Pulmonary artery endothelial cell (primary cell): Measurements from ENCODE around the gene MAST3. TPM values are rescaled to one million over a fixed set of nuclear protein-coding genes. Genes with fewer than 3 reads are reported as not detected.
"Not testable (repeated sequence)": the region's sequence is repeated elsewhere in the genome, so short reads cannot be mapped to it uniquely, and the experiment has no call there.

ENCODE experiments used
- DNase-seq: peaks from one replicate; pipeline ENCODE4 v3.0.0-alpha.2; 2011; ENCODE audit warnings: low read depth, low spot score
- total RNA-seq: library from RNA; depleted of rRNA; stranded (reverse); fragments of >200 nt; gene quantifications from 2 replicates; pipeline ENCODE4 v1.2.3, GENCODE V29; 2014

The MAST3 gene
- total RNA-seq, 1 donor from 2014 or later = 0.92 TPM

- DNase-seq = no peak
These were observed 10.9 kb upstream of the MAST3 start, which contains the start of gene IL12RB1 for GRCh38 chr19:18086590-18087138. IL12RB1 (minus strand) TSS chr19:18086934; CDS start chr19:18086823, 111 bp downstream.

GRCh38 chr19:18089096-18089541 is 8.5 kb upstream of the MAST3 start:
- DNase-seq = not testable (repeated sequence)

- DNase-seq = no peak
These were observed 7.9 kb upstream of the MAST3 start for GRCh38 chr19:18089726-18090125.

- no peak for DNase-seq
These were observed 6.9 kb upstream of the MAST3 start for GRCh38 chr19:18090545-18091216.

GRCh38 chr19:18091217-18091608 is 6.4 kb upstream of the MAST3 start:
- DNase-seq = no peak

GRCh38 chr19:18093439-18094161 is 4.0 kb upstream of the MAST3 start:
- DNase-seq = no peak

GRCh38 chr19:18096258-18096657 is 1.3 kb upstream of the MAST3 start:
- DNase-seq = no peak

- no peak for DNase-seq
These were observed 664 bp downstream of the MAST3 start for GRCh38 chr19:18097993-18098890.

GRCh38 chr19:18098891-18099622 is 1.5 kb downstream of the MAST3 start:
- no peak for DNase-seq

GRCh38 chr19:18099623-18099995 is 2.0 kb downstream of the MAST3 start:
- DNase-seq = no peak

- no peak for DNase-seq
These were observed 3.1 kb downstream of the MAST3 start for GRCh38 chr19:18100710-18101109.

- no peak for DNase-seq
These were observed 3.7 kb downstream of the MAST3 start for GRCh38 chr19:18101268-18101667.

- no peak for DNase-seq
These were observed 5.5 kb downstream of the MAST3 start for GRCh38 chr19:18102916-18103542.

GRCh38 chr19:18104793-18105131 is 7.2 kb downstream of the MAST3 start:
- no peak for DNase-seq

- not testable (repeated sequence) for DNase-seq
These were observed 7.7 kb downstream of the MAST3 start for GRCh38 chr19:18105259-18105658.

GRCh38 chr19:18107235-18107634 is 9.7 kb downstream of the MAST3 start:
- DNase-seq = no peak

- no peak for DNase-seq
These were observed 11.3 kb downstream of the MAST3 start for GRCh38 chr19:18108897-18109296.

- DNase-seq = no peak
These were observed 11.8 kb downstream of the MAST3 start for GRCh38 chr19:18109341-18109732.

GRCh38 chr19:18109733-18110608 is 12.4 kb downstream of the MAST3 start:
- no peak for DNase-seq
